Adrenal gland (tissue), 5 donors: ENCODE results near the gene BTBD9.

Experiments
- POLR2A ChIP-seq, 2 donors: fragments of 450-650 bp; IDR thresholded peaks; one replicate each; pipeline ENCODE4 v1.6.1; 2017; ENCODE audit warnings: antibody characterized with exemption in 2 of 2, mild to moderate bottlenecking in 2 of 2, moderate library complexity in 1 of 2
- TF ChIP-seq, protein P1 (sequence below), 6 experiments: fragments of 450-650 bp in 4 of 6; fragments of 200-600 bp in 2 of 6; sonication (generic) in 1 of 6; IDR thresholded peaks; 1 replicate in 5 of 6; 2 replicates in 1 of 6; pipeline versions ENCODE4 v1.5.1 to v1.8.0; 2016 to 2021; ENCODE audit warnings: antibody characterized with exemption in 6 of 6, mild to moderate bottlenecking in 2 of 6, moderate library complexity in 1 of 6
- donor health status: DM: no; HTN: no; CAD: no.

DNA sequence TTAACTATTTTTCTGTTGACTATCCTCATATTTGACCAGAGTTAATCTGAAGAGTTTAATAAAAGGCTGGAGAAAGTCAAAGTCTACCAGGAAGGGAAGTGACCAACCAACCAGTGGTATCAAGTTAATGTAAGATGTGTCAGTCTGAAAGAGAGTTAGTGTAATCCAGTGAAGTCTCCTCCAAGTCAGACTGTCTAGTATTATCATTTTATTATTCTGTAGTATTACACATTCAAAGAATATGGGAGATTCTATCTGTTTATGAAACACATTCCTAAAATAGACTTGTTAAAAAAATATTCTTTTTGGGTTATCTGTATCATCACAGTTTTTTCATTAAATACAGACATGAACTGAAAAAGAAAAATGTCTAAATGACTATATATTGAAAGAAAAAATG is 194.4 kb downstream of the BTBD9 start:
- TF ChIP-seq, protein P1, sequence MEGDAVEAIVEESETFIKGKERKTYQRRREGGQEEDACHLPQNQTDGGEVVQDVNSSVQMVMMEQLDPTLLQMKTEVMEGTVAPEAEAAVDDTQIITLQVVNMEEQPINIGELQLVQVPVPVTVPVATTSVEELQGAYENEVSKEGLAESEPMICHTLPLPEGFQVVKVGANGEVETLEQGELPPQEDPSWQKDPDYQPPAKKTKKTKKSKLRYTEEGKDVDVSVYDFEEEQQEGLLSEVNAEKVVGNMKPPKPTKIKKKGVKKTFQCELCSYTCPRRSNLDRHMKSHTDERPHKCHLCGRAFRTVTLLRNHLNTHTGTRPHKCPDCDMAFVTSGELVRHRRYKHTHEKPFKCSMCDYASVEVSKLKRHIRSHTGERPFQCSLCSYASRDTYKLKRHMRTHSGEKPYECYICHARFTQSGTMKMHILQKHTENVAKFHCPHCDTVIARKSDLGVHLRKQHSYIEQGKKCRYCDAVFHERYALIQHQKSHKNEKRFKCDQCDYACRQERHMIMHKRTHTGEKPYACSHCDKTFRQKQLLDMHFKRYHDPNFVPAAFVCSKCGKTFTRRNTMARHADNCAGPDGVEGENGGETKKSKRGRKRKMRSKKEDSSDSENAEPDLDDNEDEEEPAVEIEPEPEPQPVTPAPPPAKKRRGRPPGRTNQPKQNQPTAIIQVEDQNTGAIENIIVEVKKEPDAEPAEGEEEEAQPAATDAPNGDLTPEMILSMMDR (IDR thresholded peaks at IDR 0.05), result no peak
- no peak for TF ChIP-seq POLR2A (IDR thresholded peaks at IDR 0.05)
